Endodermal cell (in vitro differentiated cells): ENCODE results near the gene ADGRE3. TPM values are rescaled to one million over a fixed set of nuclear protein-coding genes. Genes with fewer than 3 reads are reported as not detected.
"Not testable (repeated sequence)": the region's sequence is repeated elsewhere in the genome, so short reads cannot be mapped to it uniquely, and the experiment has no call there.

ENCODE experiments used
- DNase-seq: peaks from one replicate; pipeline ENCODE4 v3.0.0-alpha.2; 2017
- H3K27ac ChIP-seq: 2 replicates; pipeline ENCODE4 v1.5.1; 2013; ENCODE audit warnings: mild to moderate bottlenecking, low read depth, low read length, moderate library complexity
- H3K27me3 ChIP-seq: 2 replicates; pipeline ENCODE4 v1.6.1; 2013; ENCODE audit warnings: mild to moderate bottlenecking, low read length, moderate library complexity; ENCODE audit not compliant: insufficient read depth, control insufficient read depth, poor library complexity, severe bottlenecking
- H3K36me3 ChIP-seq: 2 replicates; pipeline ENCODE4 v1.7.0; 2013; ENCODE audit warnings: mild to moderate bottlenecking, low read length, moderate library complexity; ENCODE audit not compliant: control insufficient read depth, insufficient read depth
- H3K4me1 ChIP-seq: one replicate; pipeline ENCODE4 v1.7.0; 2013; ENCODE audit warnings: low read length; ENCODE audit not compliant: control insufficient read depth, insufficient read depth
- H3K4me3 ChIP-seq: 2 replicates; pipeline ENCODE4 v1.5.1; 2013; ENCODE audit warnings: mild to moderate bottlenecking, low read length, moderate library complexity
- H3K9ac ChIP-seq: 2 replicates; pipeline ENCODE4 v1.6.1; 2013; ENCODE audit warnings: mild to moderate bottlenecking, low read length, moderate library complexity; ENCODE audit not compliant: poor library complexity, severe bottlenecking; ENCODE audit errors: extremely low read depth
- H3K9me3 ChIP-seq: 2 replicates; pipeline ENCODE4 v1.6.1; 2013; ENCODE audit warnings: mild to moderate bottlenecking, low read length, moderate library complexity; ENCODE audit not compliant: control insufficient read depth
- H3K27ac Mint-ChIP-seq: 2 replicates; pipeline ENCODE4 v1.8.0; 2020; ENCODE audit warnings: mixed read lengths
- H3K27me3 Mint-ChIP-seq: 2 replicates; pipeline ENCODE4 v1.8.0; 2021; ENCODE audit warnings: mild to moderate bottlenecking, mixed read lengths; ENCODE audit not compliant: insufficient read depth
- H3K36me3 Mint-ChIP-seq: 2 replicates; pipeline ENCODE4 v1.8.0; 2020; ENCODE audit warnings: low read depth, mixed read lengths
- H3K4me1 Mint-ChIP-seq: 2 replicates; pipeline ENCODE4 v1.8.0; 2020; ENCODE audit warnings: mixed read lengths
- H3K4me3 Mint-ChIP-seq: 2 replicates; pipeline ENCODE4 v1.8.0; 2020; ENCODE audit warnings: mild to moderate bottlenecking, moderate library complexity, mixed read lengths
- H3K9me3 Mint-ChIP-seq: 2 replicates; pipeline ENCODE4 v1.8.0; 2020; ENCODE audit warnings: mild to moderate bottlenecking, mixed read lengths
- CTCF ChIP-seq: fragments of 200-600 bp; sonication (generic); conservative IDR thresholded peaks from 2 replicates; pipeline ENCODE4 v1.5.0; 2021; ENCODE audit warnings: antibody characterized with exemption, mild to moderate bottlenecking
- WGBS, 2 experiments: methylation state at CpG; one replicate each; pipeline versions ENCODE4 v1.1.5 to v1.1.7; 2013; ENCODE audit warnings: missing lambda C conversion rate in 2 of 2, mixed read lengths in 1 of 2; ENCODE audit not compliant: insufficient coverage in 1 of 2, insufficient read length in 1 of 2; 5-methylcytosine and 5-hydroxymethylcytosine counted together
- total RNA-seq, 2 donors: library from RNA; stranded (reverse); fragmentation: NEBNext Ultra II Directional in 1 of 2; extraction: Animal tissue kit (Norgen Biotek cat#: 25700) in 1 of 2; gene quantifications; 2 replicates in 1 of 2; 3 replicates in 1 of 2; pipeline ENCODE4 v1.2.1, GENCODE V29; 2021

ADGRE3 gene
- total RNA-seq, 2 donors from 2014 or later, result not detected

- Histone ChIP-seq H3K27ac (no peak overlapping the region), H3K9me3 (peaks cover 31% of the 10 kb centered on the region), H3K27me3 (no peaks in the 10 kb centered on the region), H3K4me3 (no peak overlapping the region), H3K9ac (no peak overlapping the region), H3K4me1 (no peaks in the 10 kb centered on the region), H3K36me3 (no peaks in the 10 kb centered on the region)
- DNase-seq, result peak; percentile 75
- WGBS, 2 experiments, result 38% methylated on average over 1 of the region's 1 CpG; no CpG with 5 or more reads in 1 of the 2 experiments
- no peak overlapping the region for H3K4me3 Mint-ChIP-seq
- H3K9me3 Mint-ChIP-seq, result peaks cover 63% of the 10 kb centered on the region
- peaks cover 3% of the 10 kb centered on the region for H3K36me3 Mint-ChIP-seq
- no peak for TF ChIP-seq CTCF
- H3K27me3 Mint-ChIP-seq, result peaks cover 1% of the 10 kb centered on the region
- H3K27ac Mint-ChIP-seq, result no peak overlapping the region
- H3K4me1 Mint-ChIP-seq, result no peaks in the 10 kb centered on the region
These were observed 42.4 kb downstream of the ADGRE3 start for GRCh38 chr19:14632286-14632685.

- no peak overlapping the region for H3K27ac Mint-ChIP-seq
- TF ChIP-seq CTCF, result no peak
- WGBS, 2 experiments, result 72% methylated on average over 1 of the region's 1 CpG; no CpG with 5 or more reads in 1 of the 2 experiments
- Histone ChIP-seq H3K36me3 (no peaks in the 10 kb centered on the region), H3K4me3 (no peak overlapping the region), H3K27ac (no peak overlapping the region), H3K9me3 (peaks cover 23% of the 10 kb centered on the region), H3K4me1 (no peaks in the 10 kb centered on the region), H3K27me3 (no peaks in the 10 kb centered on the region), H3K9ac (no peak overlapping the region)
- no peak for DNase-seq
- peaks cover 1% of the 10 kb centered on the region for H3K27me3 Mint-ChIP-seq
- peaks cover 69% of the 10 kb centered on the region for H3K9me3 Mint-ChIP-seq
- H3K4me1 Mint-ChIP-seq, result no peaks in the 10 kb centered on the region
- H3K4me3 Mint-ChIP-seq, result no peak overlapping the region
- no peaks in the 10 kb centered on the region for H3K36me3 Mint-ChIP-seq
These were observed 45.1 kb downstream of the ADGRE3 start for GRCh38 chr19:14629557-14629956.

- H3K4me3 ChIP-seq, H3K27me3 ChIP-seq, H3K27me3 Mint-ChIP-seq, H3K4me1 ChIP-seq, H3K27ac ChIP-seq, H3K9ac ChIP-seq, H3K4me3 Mint-ChIP-seq, DNase-seq, H3K36me3 Mint-ChIP-seq, H3K4me1 Mint-ChIP-seq, H3K27ac Mint-ChIP-seq, H3K9me3 ChIP-seq, H3K36me3 ChIP-seq: not testable (repeated sequence)
- WGBS, 2 experiments, result 77 to 78% methylated on average over 5 to 6 of the region's 6 CpGs
- H3K9me3 Mint-ChIP-seq, result peaks cover 67% of the 10 kb centered on the region
These were observed 50.2 kb downstream of the ADGRE3 start for GRCh38 chr19:14624491-14624890.

- Mint-ChIP-seq H3K27me3 (peaks cover 2% of the 10 kb centered on the region), H3K4me1 (no peaks in the 10 kb centered on the region), H3K27ac (no peak overlapping the region), H3K36me3 (no peaks in the 10 kb centered on the region), H3K4me3 (no peak overlapping the region), H3K9me3 (peaks cover 68% of the 10 kb centered on the region)
- Histone ChIP-seq H3K9me3 (peaks cover 24% of the 10 kb centered on the region), H3K36me3 (no peaks in the 10 kb centered on the region), H3K27ac (no peak overlapping the region), H3K27me3 (no peaks in the 10 kb centered on the region), H3K9ac (no peak overlapping the region), H3K4me3 (peak overlapping the region; percentile 1), H3K4me1 (no peaks in the 10 kb centered on the region)
- TF ChIP-seq CTCF, result no peak
- DNase-seq, result no peak
These were observed 55.2 kb downstream of the ADGRE3 start for GRCh38 chr19:14619404-14619803.
